Adrenal gland (tissue), 5 donors: Measurements from ENCODE around the gene ITIH4.

Experiments used
- POLR2A ChIP-seq, 2 donors: fragments of 450-650 bp; IDR thresholded peaks; one replicate each; pipeline ENCODE4 v1.6.1; 2017; ENCODE audit warnings: antibody characterized with exemption in 2 of 2, mild to moderate bottlenecking in 2 of 2, moderate library complexity in 1 of 2
- TF ChIP-seq, protein P1 (sequence below), 6 experiments: fragments of 450-650 bp in 4 of 6; fragments of 200-600 bp in 2 of 6; sonication (generic) in 1 of 6; IDR thresholded peaks; 1 replicate in 5 of 6; 2 replicates in 1 of 6; pipeline versions ENCODE4 v1.5.1 to v1.8.0; 2016 to 2021; ENCODE audit warnings: antibody characterized with exemption in 6 of 6, mild to moderate bottlenecking in 2 of 6, moderate library complexity in 1 of 6
- donor health status: DM: no; HTN: no; CAD: no.

DNA sequence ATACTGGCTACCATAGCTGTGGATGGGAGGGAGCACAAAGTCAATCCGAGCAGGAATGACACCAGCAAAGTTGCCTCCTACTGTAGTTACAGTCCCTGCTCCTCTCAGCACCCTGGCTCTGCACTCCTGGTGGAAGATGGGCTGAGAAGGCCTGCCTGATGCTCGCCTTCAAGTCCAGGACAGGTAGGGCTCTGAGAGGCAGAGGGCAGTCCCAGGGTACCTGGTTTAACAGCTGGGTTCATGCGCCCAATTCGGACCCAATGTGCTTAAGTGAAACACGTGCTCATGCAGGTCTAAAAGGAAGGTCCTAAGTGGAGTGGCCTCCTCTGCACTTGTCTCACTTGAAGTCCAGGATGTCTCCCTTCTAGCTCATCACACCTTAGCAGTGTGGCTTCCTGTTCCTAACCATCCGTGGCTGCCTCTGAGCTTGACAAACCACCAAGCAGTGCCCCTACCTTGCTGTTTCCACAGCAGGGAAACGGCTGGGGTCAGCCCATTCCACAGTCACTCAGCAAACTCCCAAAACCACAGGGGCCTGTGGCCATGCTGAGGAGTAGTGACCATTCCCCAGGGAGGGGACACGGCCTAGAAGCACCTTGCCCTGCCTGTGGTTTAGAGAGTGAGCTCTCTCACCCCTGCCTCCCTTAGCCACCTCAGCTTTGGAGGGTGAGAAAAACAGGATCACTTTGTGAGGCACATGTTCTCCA is 8.2 kb upstream of the ITIH4 start:
- no peak for TF ChIP-seq POLR2A (IDR thresholded peaks at IDR 0.05)
- TF ChIP-seq, protein P1, sequence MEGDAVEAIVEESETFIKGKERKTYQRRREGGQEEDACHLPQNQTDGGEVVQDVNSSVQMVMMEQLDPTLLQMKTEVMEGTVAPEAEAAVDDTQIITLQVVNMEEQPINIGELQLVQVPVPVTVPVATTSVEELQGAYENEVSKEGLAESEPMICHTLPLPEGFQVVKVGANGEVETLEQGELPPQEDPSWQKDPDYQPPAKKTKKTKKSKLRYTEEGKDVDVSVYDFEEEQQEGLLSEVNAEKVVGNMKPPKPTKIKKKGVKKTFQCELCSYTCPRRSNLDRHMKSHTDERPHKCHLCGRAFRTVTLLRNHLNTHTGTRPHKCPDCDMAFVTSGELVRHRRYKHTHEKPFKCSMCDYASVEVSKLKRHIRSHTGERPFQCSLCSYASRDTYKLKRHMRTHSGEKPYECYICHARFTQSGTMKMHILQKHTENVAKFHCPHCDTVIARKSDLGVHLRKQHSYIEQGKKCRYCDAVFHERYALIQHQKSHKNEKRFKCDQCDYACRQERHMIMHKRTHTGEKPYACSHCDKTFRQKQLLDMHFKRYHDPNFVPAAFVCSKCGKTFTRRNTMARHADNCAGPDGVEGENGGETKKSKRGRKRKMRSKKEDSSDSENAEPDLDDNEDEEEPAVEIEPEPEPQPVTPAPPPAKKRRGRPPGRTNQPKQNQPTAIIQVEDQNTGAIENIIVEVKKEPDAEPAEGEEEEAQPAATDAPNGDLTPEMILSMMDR (IDR thresholded peaks at IDR 0.05) = no peak
